ENCODE measurements around the gene SMAD9. TPM values are rescaled to one million over a fixed set of nuclear protein-coding genes. Genes with fewer than 3 reads are reported as not detected.

The SMAD9 gene
- total and polyA plus RNA-seq, 2 of the 13 experiments (the other 11 are each of a cell fraction or from before 2014, with no cell fraction given): 4.2 to 7.7 TPM

- no peak for TF ChIP-seq LRRFIP1 (CRISPR knock-in tag; conservative IDR thresholded peaks at IDR 0.05)
- no peak for TF ChIP-seq ATF5 (CRISPR knock-in tag; IDR thresholded peaks at IDR 0.05; ENCODE audit: low read depth)
- TF ChIP-seq HMGXB4 (CRISPR knock-in tag; IDR thresholded peaks at IDR 0.05; ENCODE audit: borderline replicate concordance in 1 of 2, low read depth in 1 of 2): 0 out of 4 replicates have a peak, but pooled peaks of 1 of the 2 experiments have one; percentile 10
- no peak for TF ChIP-seq ZSCAN25 (CRISPR knock-in tag; IDR thresholded peaks at IDR 0.05)
- TF ChIP-seq BCL6 (CRISPR knock-in tag; IDR thresholded peaks at IDR 0.05): peak; percentile 52; the same call in 1 of the 2 replicates
- TF ChIP-seq ZNF256 (CRISPR knock-in tag; conservative IDR thresholded peaks at IDR 0.05): no peak
- TF ChIP-seq EP300 (IDR thresholded peaks at IDR 0.05; ENCODE audit: low read depth in 2 of 2, low read length in 2 of 2): peak in 1 of 2 experiments; percentile 77; a peak in 2 of 4 replicates
- no peak for TF ChIP-seq EP300 (CRISPR knock-in tag; IDR thresholded peaks at IDR 0.05; ENCODE audit: borderline replicate concordance)
- TF ChIP-seq PITX1 (CRISPR knock-in tag; IDR thresholded peaks at IDR 0.05): no peak
- TF ChIP-seq TEAD3 (CRISPR knock-in tag; optimal IDR thresholded peaks at IDR 0.05; ENCODE audit: borderline replicate concordance): peak; percentile 57
- TF ChIP-seq ZMYM2 (CRISPR knock-in tag; IDR thresholded peaks at IDR 0.05): no peak
- no peak for TF ChIP-seq EZH2 (conservative IDR thresholded peaks at IDR 0.05; ENCODE audit: low read depth, low read length)
- TF ChIP-seq YEATS2 (CRISPR knock-in tag; IDR thresholded peaks at IDR 0.05; ENCODE audit: borderline replicate concordance): peak; percentile 31; the same call in 1 of the 2 replicates
- TF ChIP-seq ERF (CRISPR knock-in tag; IDR thresholded peaks at IDR 0.05): peak; percentile 77
- no peak for TF ChIP-seq ZBTB26 (CRISPR knock-in tag; IDR thresholded peaks at IDR 0.05; ENCODE audit: borderline replicate concordance)
- peak; percentile 77 for TF ChIP-seq ELF3 (CRISPR knock-in tag; IDR thresholded peaks at IDR 0.05)
- no peak for TF ChIP-seq ZNF576 (CRISPR knock-in tag; IDR thresholded peaks at IDR 0.05)
- peak; percentile 81; the same call in 1 of the 2 replicates for TF ChIP-seq SOX5 (CRISPR knock-in tag; IDR thresholded peaks at IDR 0.05; ENCODE audit: borderline replicate concordance)
- no peak for TF ChIP-seq ZNF224 (CRISPR knock-in tag; IDR thresholded peaks at IDR 0.05)
- no peak for TF ChIP-seq SOX6 (IDR thresholded peaks at IDR 0.05)
- peak; percentile 87 for TF ChIP-seq SOX6 (CRISPR knock-in tag; IDR thresholded peaks at IDR 0.05)
- no peak for TF ChIP-seq TMF1 (CRISPR knock-in tag; IDR thresholded peaks at IDR 0.05; ENCODE audit: low read depth)
- no peak for TF ChIP-seq MXD4 (CRISPR knock-in tag; IDR thresholded peaks at IDR 0.05)
- TF ChIP-seq ZNF563 (CRISPR knock-in tag; IDR thresholded peaks at IDR 0.05): no peak
- TF ChIP-seq ZNF430 (CRISPR knock-in tag; IDR thresholded peaks at IDR 0.05): no peak
- TF ChIP-seq ZNF792 (CRISPR knock-in tag; IDR thresholded peaks at IDR 0.05): 0 out of 2 replicates have a peak, but pooled peaks have one; percentile 48
Observed at GRCh38 chr13:36870050-36870692, 49.9 kb downstream of the SMAD9 start (continued).

Measured in HepG2 (cell line).